Globus pallidus (tissue), 1 donor: ENCODE results near the gene AGK.
"Not testable (repeated sequence)": the region's sequence is repeated elsewhere in the genome, so short reads cannot be mapped to it uniquely, and the experiment has no call there.

Experiments
- DNase-seq: peaks from one replicate; pipeline ENCODE4 v3.0.0-alpha.2; 2015; ENCODE audit warnings: low spot score

Gene AGK

DNA sequence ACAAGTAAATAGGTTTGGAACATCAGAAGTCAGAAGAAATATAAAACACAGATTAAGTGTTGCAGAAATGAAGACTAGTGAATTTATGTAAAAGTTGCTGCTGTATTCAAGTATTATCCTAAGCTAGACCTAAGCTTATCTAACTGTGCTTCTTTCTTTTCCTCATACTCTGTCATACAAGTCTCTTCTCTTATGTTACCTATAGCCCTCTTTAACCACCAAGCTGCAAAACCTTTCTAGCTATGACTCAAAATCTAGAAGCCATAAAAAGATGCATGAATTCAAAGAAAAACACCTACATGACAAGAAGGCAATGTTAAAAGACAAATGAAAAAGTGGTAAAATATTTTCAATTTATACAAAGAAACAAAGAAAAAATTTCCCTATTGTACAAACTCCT lies 127.8 kb downstream of the AGK start:
- DNase-seq: no peak

DNA sequence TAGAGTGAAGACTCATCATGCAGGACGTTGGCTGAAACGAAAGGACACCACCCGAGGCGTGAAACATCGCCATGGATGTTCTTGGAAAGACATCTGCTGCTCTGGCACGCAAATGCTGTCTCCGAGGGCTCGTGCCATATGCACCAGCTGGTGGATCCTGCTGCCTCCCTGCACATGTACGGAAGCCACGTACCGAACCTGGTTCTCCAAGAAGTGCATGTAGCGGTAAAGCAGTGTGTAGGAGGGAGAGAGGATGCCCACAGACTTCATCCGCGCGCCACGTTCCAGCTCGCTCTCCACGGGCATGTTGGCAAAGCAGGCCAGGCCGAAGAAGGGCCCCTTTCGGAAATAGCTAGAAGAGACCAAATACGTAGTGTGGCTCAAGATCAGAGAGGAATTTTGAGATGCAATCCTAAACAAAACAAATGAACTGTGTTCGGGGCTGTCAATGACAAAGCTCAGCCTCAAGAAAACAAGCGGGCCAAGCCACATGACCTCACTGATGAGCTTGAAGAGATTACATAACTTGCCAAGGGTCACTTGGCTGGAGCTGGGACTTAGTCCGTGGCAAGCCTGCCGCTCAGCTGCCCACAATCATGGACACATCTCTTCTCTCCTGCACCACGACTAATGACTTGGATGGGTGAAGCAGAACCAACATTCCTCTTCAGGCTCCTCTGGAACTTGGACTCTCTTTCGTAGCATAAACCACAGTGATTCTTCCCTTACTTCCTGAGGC lies 134.2 kb downstream of the AGK start:
- peak; percentile 82 for DNase-seq

DNA sequence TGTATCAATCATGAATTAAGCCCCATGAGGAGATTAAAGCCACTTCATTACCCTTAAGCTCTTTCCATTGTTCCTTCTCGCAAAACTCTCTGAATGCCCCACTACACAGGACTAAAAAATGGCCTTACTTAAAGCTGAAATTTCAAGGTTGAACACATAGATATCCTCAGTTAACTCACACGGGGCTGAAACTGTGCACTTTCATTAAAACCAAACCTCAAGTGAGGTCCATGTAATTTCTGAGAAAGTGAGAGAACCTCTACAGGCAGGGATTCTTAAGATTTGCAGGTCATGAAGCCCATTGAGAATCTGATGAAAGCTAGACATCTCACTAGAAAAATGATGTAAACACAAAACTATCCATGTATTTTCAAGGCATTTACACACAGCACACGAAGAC lies 134.9 kb downstream of the AGK start:
- DNase-seq: no peak

DNA sequence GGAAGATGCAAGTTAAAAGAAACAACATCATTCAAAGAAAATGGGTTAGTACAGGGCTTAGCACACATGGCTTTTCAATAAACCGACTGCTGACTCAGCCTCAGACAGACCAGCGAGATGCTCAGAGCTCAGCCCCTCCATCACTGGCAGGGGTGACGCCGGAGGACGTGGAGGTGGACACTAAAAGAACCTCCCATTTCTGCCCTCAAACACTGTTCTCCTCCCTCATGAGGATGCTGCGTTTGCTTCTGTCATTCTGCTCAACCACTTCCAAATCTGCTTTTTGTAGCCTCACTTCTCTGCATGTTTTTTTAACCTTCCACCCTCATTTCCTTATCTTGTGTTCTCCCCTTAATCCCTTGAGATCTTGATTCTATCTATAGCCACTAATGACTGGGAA lies 135.5 kb downstream of the AGK start:
- no peak for DNase-seq

DNA sequence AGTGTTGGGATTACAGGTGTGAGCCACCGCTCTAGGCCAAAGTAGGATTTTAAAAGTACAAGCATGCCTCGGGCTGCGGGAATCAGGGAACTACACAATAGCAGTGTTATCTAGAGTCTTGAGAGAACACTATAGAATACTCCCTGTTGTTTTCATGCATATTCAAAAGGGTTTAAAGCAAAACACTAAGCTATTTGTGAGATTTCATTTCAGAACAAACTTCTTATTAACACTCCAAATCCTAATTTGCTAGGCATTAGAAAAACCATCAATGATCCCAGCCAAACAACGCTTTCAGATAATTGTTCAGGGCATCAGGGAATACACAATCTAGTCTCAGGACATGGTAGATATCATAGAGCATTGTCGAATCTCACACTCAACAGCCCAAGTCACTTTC lies 136.8 kb downstream of the AGK start:
- DNase-seq: peak; percentile 72

DNA sequence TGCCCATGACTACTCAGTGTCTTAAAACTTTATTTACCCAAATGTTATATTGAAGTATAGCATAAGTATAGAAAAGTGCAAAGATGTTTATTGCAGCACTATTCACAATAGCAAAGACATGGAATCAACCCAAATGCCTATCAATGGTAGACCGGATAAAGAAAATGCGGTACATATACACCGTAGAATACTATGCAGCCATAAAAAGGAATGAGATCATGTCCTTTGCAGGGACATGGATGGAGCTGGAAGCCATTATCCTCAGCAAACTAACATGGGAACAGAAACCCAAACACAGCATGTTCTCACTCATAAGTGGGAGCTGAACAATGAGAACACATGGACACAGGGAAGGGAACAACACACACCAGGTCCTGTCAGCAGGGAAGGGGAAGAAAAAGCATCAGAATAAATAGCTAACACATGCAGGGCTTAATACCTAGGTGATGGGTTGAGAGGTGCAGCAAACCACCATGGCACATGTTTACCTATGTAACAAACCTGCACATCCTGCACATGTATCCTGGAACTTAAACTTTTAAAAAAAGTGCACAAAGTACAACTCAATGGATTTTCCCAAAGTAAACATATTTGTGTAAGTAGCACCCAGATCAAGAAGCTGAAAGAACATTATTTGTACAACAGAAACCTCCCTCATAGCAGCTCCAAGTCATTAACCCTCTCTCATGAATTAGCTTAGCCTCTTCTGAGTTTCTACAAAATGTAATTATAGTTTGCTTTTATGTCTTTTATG lies 138.0 kb downstream of the AGK start:
- not testable (repeated sequence) for DNase-seq

DNA sequence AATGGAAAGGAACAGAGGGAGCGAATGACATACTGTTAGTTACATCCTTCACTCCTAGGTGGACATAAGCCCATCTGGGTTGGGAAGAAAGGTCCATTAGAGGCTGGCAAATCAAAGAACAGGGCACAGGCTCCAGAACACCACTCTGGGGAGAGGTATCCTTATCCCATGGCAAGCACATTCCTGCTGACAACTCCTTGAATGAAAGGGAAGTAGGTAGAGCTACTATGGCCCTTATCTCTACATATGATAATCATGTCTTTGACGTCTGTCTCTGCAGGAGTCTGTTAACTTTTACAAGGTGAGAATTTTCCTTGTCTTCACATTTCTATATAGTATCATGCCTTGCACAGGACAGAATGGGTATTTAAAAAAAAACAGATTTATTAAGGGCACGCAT lies 140.3 kb downstream of the AGK start:
- DNase-seq: no peak

DNA sequence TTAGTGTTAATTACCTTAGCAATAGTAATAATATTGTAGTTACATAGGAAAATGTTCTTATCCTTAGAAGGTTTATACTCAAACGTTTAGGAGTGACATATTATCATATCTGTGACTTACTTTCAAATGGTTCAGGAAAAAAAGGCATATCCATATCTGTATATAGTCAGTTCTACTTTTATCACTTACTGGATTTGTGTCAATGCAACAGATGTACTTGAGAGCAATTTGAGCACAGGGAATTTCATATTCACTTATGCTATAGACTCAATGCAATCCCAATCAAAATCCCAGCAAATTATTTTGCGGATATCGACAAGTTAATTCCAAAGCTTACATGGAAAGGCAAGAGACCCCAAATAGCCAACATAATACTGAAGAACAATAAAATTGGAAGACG lies 140.8 kb downstream of the AGK start:
- DNase-seq: no peak

DNA sequence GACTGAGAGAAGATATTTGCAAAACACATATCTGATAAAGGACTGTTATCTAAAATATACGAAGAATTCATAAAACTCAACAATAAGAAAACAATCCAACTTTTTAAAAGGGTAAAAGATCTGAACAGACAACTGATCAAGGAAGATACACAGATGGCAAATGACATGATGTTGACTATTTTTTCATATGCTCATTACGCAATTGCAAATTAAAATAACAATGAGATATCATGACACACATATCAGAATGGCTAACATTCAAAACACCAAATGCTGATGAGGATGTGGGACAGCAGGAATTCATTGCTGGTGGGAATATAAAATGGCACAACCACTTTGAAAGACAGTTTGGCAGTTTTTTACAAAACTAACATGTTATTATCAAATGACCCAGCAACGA lies 141.9 kb downstream of the AGK start:
- no peak for DNase-seq

DNA sequence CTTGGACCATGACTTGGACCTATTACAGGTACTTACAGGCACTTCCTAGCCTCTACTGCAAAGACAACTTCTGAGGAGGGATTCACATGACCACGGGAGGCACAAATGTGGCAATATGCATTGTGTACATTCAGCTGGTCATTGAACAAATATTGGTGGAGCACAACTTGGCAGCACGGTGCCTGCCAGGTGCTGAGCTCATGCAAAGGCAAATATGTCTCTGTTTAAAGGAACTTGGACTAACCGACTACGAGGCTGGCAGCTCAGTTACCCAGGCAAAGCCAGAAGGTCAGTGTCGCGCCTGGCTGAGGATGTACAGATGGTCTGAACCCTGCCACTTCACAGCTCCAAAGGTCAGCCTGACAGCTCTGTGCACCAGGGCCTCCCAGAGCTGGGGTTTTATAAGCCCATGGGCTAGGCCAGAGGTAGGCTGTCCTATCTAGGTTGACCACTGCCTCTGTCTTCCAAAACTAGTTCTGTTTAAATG lies 144.6 kb downstream of the AGK start:
- no peak for DNase-seq

DNA sequence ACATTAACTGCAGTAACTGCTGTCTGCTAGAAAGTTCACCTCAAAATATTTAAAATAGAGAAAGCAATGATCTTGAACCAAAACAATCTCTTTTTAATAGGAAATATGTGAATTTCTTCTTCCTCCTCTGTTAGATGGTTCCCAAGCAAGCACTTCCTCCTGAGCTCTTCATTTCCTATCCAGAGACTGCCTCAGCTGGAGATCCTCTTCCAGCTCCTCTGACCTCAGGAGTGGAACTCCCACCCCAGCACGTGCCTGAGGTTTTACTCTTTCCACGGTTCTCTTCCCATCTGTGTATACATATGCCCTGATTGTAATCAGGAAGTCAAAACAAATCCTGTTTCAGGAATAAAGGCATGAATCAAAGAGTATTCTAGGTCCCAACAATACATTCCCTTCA lies 145.1 kb downstream of the AGK start:
- DNase-seq: no peak

DNA sequence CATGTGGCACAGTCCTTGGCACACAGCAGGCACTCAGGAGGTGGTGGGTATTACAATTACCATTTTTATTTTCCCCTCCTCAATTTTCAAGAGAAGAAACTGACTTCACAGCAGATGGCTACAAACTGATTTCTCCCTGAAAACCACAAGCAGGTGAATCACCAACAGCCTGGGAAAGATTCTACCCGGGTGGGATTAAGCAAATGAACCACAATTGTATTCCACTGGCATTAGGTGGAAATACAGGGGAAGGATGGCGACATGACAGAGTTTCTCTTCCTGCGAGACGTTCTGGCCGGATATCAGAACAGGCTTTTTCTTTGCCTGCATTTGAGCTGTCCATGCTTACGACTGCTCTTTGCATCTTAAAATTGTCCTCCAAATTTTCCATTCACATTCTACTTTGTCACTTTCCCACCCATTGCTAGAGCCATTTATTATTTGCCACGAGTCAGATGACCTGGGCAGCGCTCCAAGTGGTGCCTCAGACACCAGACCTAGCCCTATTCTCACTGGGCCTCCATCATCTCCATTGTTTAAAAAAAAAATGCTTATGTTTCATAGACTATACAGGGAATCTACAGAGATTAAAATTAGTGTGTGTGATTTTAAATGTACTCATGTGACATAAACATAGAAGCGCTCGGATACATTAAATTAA lies 146.1 kb downstream of the AGK start:
- peak; percentile 84 for DNase-seq

DNA sequence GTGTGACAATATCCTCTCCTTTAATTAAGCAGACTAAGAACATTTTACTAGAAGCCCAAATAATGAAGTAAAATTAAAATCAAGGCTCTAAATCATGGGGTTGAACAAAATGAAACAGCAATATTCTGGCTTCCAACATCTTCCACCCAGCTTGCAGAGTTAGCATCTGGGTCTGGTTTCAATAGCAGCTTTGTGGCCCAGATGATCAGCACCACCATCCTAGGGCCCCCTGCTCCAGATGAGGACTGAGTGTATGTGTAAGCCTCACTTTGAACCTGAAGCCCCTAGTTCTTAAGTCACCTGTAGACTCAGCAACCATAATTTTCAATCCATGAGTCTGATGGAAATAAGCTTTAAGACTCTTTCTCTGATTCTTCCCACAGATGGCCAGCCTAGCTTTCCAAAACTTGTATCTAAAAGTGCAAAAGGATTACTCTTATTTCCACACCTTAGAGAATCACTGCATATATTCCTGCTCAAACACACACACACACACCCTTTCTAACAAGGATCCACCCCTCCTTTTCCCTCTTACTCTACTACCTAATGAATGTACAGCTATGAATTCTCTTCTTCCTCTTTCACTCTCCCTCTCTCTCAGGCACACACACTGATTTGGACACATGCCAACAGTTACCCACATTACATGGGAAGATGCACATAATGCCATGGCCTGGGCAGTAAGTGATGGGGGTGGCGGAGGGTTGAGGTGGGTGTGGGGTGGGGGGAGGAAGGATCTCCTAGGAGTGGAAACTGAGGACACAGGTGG lies 147.2 kb downstream of the AGK start:
- no peak for DNase-seq

DNA sequence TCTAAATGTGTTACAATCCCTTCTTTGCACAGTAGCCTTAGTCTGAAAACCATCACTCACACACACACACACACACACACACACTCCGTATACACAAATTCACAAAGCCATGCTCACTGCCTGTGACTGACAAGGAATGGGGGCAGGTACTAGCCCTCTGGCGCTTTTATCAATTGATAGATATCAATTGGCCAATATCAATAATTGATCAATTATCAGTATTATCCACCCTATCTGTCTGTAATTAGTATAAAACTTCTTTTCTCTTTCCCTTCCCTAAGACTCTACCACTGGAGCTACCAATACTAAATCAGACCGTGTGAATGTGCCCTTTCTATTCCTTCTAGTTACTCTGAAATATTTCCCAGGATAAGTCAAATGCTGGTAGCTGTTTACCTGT lies 148.7 kb downstream of the AGK start:
- DNase-seq: no peak

DNA sequence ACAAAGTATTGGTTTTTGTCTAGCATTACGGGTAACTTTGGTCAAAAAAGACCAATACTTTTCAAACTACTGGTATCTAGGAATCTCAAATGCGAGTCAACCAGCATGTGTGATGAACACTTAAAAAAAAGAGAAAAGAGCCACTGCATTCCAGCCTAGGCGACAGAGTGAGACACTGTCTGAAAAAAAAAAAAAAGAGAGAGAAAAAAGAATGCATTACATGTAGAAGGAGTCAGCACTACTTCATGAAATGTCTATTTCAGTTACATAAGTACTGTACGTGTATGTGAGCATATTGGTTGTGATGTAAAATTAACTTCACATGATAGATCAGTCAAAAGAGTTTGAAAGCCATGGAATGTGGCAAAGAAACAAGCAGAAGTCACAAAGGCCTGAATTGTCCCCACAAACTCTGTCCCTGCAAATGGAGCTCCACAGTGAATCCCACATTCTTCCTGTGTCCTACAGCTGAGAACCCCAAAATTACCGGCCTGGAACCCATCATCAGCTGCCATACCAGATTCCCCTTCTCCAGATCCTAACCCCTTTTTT lies 149.2 kb downstream of the AGK start:
- DNase-seq: peak; percentile 64

DNA sequence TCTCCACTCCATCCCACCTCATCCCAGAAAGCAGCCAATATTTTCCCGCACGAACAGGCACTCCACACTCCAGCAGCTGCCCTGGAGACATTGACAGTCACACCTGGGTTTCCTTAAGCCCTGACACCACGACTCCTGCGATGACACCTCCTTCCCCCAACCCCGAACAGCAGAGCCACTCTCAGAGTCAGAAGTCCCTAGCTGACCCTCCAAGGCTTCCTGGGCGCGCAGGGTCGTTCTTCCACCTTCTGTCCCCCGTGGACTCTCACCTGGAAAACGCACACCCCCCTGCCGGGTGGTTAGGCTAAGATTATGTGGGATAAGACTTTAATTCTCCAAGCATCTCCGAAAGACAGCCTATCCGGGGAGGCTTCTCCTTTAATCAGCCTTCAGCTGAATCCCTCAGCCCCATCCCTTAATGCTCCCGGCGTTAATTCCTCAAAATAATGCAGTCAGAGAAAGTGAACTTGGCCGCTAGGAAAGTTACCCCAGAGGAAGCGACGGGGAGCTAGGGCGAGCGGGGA lies 149.7 kb downstream of the AGK start:
- no peak for DNase-seq

DNA sequence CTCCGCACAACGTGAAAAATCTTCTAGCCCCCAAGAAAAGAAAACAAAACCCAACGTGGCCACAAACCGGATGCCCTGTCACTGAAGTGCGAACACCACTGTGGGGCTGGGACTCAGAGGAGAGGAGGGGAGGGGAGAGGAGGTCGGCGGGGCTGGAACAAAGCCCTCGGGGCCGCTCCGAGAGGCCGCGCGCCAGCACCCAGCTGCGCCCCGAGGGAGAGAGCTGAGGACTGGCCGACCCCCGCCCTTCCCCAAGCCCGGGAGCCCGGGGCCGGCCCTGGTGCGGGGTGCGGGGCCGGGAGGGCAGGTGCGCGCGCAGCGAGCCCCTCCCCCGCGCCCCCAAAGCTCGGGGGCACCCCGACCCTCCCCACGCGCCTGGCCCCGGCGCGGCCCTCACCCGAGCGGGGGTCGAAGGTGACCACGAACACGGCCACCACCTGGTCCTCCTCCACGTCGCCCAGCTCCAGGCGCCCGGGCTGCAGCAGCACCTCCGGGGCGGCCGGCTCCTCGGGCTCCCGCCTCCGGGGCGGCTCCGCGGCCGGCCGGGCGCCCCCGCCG lies 150.4 kb downstream of the AGK start:
- DNase-seq: peak; percentile 59

DNA sequence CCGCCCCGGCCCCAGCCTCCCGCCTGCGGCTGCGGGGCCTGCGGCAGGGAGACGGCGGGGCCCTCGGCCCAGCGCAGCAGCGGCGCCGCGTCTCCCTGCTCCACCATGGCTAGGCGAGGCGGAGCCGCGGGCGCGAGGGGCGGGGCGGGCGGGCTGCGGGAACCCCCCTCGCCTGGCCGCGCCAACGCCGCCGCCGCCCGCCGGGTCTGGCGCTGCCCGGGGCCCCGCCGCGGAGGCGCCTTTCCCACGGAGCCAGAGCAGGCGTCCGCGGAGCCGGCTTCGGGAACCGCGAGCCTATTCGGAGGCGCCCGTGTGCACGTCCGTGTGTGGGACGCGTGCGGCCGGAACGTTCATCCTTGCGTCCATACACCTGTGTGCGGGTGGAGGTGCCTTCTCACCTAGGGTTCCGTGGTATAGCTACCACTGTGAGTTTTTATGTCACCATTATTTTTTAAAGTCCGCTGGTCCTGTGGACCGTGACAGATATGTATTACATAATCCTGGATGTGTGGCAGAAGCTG lies 150.9 kb downstream of the AGK start, which contains the start of gene DENND11:
TSS of gene DENND11 (minus strand) at position 120 of the 521 bp plus-strand sequence. CDS start at position 107, 13 bp downstream.
- peak; percentile 59 for DNase-seq

DNA sequence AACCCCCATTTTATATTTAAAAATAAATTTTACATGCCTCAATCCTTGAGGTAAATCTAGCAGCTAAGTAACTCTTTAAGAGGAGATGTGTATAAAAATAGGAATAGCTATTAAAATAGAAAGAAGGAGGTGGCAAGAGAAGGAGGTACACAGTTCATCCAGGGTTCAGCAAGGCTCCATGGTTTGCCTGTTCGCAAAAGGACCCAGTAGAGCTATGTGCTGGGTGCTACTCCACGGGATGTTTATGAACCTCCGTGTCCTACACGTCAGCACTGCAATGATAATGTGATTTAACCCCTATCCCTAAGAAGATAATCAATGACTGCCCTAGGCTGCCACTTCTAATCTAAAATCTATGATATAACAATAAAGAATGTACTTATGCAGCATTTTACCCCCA lies 151.7 kb downstream of the AGK start:
- no peak for DNase-seq

DNA sequence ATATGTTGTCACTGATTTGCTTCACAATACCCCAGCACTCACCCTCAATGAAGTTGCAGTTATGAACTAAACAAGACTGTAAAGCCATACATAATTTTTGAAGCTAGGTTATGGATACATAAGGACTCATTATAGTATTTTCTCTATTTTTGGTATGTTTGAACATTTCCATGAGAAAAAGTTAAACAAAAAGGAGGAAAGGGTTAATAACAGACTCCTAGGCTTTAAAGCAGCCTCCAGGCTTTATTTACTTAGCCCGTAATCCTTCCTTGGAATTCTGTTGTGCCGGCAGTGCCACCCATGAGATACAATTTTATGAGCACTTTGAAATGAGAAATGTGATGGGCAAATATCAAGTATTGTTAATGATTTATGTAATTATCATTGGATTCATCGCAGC lies 152.9 kb downstream of the AGK start:
- DNase-seq: no peak

DNA sequence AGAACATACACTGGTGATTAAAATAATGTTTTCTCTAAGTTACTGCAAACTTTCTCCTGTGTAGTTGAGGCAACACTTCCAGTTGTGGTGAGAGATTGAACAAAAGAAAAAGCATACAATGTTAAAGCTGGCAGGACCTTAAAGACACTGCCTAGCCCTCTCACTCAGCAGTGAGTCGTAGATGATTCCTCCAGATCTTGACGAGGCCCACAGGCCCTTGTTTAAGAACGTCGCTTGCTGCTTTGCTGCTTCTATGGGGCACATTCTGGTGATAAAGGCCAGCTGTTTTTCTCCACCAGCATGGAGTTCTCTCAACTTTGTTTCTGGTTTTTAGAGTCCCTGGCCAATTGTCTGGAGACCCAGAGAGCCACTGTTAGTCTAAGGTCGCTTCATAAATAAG lies 153.5 kb downstream of the AGK start:
- no peak for DNase-seq
